ENCODE results near the gene CNOT10. TPM values are rescaled to one million over a fixed set of nuclear protein-coding genes. Genes with fewer than 3 reads are reported as not detected.

The CNOT10 gene
- polyA plus RNA-seq, 1 donor (not counting 4 experiments of a cell fraction or from before 2014, with no cell fraction given), result 24.2 TPM

- Histone ChIP-seq H3K36me3 (ENCODE audit: control insufficient read depth in 2 of 2, extremely low read depth in 1 of 2, insufficient read depth in 2 of 2, low read length in 2 of 2) (no peaks in the 10 kb centered on the region), H3K9me1 (ENCODE audit: control insufficient read depth, extremely low read depth, insufficient read depth, low read length) (no peaks in the 10 kb centered on the region), H3K4me1 (ENCODE audit: control insufficient read depth, extremely low read depth, insufficient read depth, low read length) (peaks cover 2% of the 10 kb centered on the region), H3K4me3 (ENCODE audit: control insufficient read depth in 2 of 3, extremely low read depth in 1 of 3, insufficient read depth in 2 of 3, low read depth in 1 of 3, low read length in 3 of 3) (peak within 1 kb of the TSS; percentile 12 to 35 (median 19)), H4K20me1 (ENCODE audit: control insufficient read depth, extremely low read depth, insufficient read depth, low read length) (no peaks in the 10 kb centered on the region), H2AFZ (ENCODE audit: control insufficient read depth, low read length) (no peak within 1 kb of the TSS), H3K27ac (ENCODE audit: control insufficient read depth, insufficient read depth, low read length) (no peak within 1 kb of the TSS), H3K9me3 (ENCODE audit: control insufficient read depth, low read depth, low read length) (peaks cover 5% of the 10 kb centered on the region), H3K27me3 (ENCODE audit: control insufficient read depth, extremely low read depth, insufficient read depth, low read length) (peaks cover 75% of the 10 kb centered on the region), H3K4me2 (ENCODE audit: control insufficient read depth, extremely low read depth, insufficient read depth, low read depth, low read length) (peak within 1 kb of the TSS; percentile 56), H3K9ac (ENCODE audit: control insufficient read depth, extremely low read depth, insufficient read depth, low read length) (no peak within 1 kb of the TSS), H3K79me2 (ENCODE audit: control insufficient read depth, insufficient read depth, low read length) (no peaks in the 10 kb centered on the region)
- peak; percentile 100 for TF ChIP-seq EZH2 (IDR thresholded peaks at IDR 0.05; ENCODE audit: low read length)
- no peak for TF ChIP-seq CTCF (optimal IDR thresholded peaks at IDR 0.05 in 1 of 3, IDR thresholded peaks at IDR 0.05 in 1 of 3, conservative IDR thresholded peaks at IDR 0.05 in 1 of 3; ENCODE audit: extremely low read depth in 1 of 3, insufficient read depth in 2 of 3, low read length in 3 of 3)
- dilution Hi-C loops (cut with MboI; ENCODE audit: extremely low pct_ligation_motif_present, low sequenced_read_pairs), result no loop called here
- FAIRE-seq (no peak), DNase-seq (ENCODE audit: low read depth, low spot score) (no peak)
These were observed 132.7 kb downstream of the CNOT10 start, which contains the start of gene TRIM71 for GRCh38 chr3:32817558-32818228. TSS of gene TRIM71 (plus strand) at chr3:32817997. CDS start at chr3:32818081, 84 bp downstream.

GRCh38 chr3:32818229-32818969, 133.4 kb downstream of the CNOT10 start:
- peaks cover 2% of the 10 kb centered on the region for H3K4me1 ChIP-seq (ENCODE audit: control insufficient read depth, extremely low read depth, insufficient read depth, low read length)
- H3K4me3 ChIP-seq (ENCODE audit: control insufficient read depth in 2 of 3, extremely low read depth in 1 of 3, insufficient read depth in 2 of 3, low read depth in 1 of 3, low read length in 3 of 3), result no peak overlapping the region
- peak overlapping the region; percentile 37 for H3K4me2 ChIP-seq (ENCODE audit: control insufficient read depth, extremely low read depth, insufficient read depth, low read depth, low read length)

More at GRCh38 chr3:32818229-32818969, 133.4 kb downstream of the CNOT10 start:
- H2AFZ ChIP-seq (ENCODE audit: control insufficient read depth, low read length), result no peak overlapping the region
- no peaks in the 10 kb centered on the region for H3K36me3 ChIP-seq (ENCODE audit: control insufficient read depth in 2 of 2, extremely low read depth in 1 of 2, insufficient read depth in 2 of 2, low read length in 2 of 2)
- peaks cover 75% of the 10 kb centered on the region for H3K27me3 ChIP-seq (ENCODE audit: control insufficient read depth, extremely low read depth, insufficient read depth, low read length)
- no peaks in the 10 kb centered on the region for H3K79me2 ChIP-seq (ENCODE audit: control insufficient read depth, insufficient read depth, low read length)
- FAIRE-seq (no peak), DNase-seq (ENCODE audit: low read depth, low spot score) (no peak)
- no peak overlapping the region for H3K9ac ChIP-seq (ENCODE audit: control insufficient read depth, extremely low read depth, insufficient read depth, low read length)
- H3K9me1 ChIP-seq (ENCODE audit: control insufficient read depth, extremely low read depth, insufficient read depth, low read length), result no peaks in the 10 kb centered on the region
- no peak overlapping the region for H3K27ac ChIP-seq (ENCODE audit: control insufficient read depth, insufficient read depth, low read length)
- no peaks in the 10 kb centered on the region for H4K20me1 ChIP-seq (ENCODE audit: control insufficient read depth, extremely low read depth, insufficient read depth, low read length)
- dilution Hi-C loops (cut with MboI; ENCODE audit: extremely low pct_ligation_motif_present, low sequenced_read_pairs), result no loop called here
- TF ChIP-seq EZH2 (IDR thresholded peaks at IDR 0.05; ENCODE audit: low read length), result peak; percentile 91
- TF ChIP-seq CTCF (optimal IDR thresholded peaks at IDR 0.05 in 1 of 3, IDR thresholded peaks at IDR 0.05 in 1 of 3, conservative IDR thresholded peaks at IDR 0.05 in 1 of 3; ENCODE audit: extremely low read depth in 1 of 3, insufficient read depth in 2 of 3, low read length in 3 of 3), result no peak
- H3K9me3 ChIP-seq (ENCODE audit: control insufficient read depth, low read depth, low read length), result peaks cover 5% of the 10 kb centered on the region

Measured in keratinocyte (primary cell).